Bone marrow (tissue), 2 donors: ENCODE results near the gene CALML6.
"Not testable (repeated sequence)": the region's sequence is repeated elsewhere in the genome, so short reads cannot be mapped to it uniquely, and the experiment has no call there.

Experiments used
- DNase-seq, 2 donors: peaks; one replicate each; lab custom pipeline; 2025; lab: John Stamatoyannopoulos, UW

Gene CALML6, protein sequence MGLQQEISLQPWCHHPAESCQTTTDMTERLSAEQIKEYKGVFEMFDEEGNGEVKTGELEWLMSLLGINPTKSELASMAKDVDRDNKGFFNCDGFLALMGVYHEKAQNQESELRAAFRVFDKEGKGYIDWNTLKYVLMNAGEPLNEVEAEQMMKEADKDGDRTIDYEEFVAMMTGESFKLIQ

DNA sequence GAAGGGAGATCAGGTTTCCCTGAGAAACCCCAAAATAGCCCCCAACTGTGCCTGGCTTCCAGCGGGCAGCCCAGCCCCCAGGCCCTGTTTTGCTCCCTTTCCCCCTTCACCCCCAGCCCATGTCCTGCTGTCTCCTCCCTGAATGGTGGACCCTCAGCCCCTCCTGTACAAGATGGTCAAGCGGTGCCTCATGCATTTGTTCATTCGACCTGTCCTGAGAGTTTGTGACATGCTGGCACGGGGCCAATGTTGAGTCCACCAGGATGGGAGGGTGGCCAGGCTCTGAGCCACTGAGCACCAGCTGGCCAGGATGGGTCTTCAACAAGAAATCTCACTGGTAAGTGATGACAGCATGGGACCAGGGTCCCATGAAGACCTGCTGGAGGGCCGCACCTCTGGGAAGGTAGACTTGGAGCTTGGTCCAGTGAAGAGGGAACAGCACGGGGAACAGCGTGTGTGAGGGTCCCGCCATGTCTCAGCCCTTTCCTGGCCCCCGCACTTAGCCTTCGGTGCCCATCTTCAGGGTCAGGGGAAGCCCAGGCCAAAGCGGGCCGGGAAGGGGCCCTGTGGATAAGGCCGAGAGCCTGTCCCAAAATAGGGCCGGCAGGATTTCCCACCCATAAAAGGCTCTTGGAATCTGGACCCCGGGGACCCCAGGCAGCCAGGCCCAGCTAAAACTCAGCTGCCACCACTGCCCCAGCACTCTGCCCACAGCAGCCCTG lies at the start of gene CALML6:
Gene CALML6 (plus strand): TSS at position 290 of the 722 bp plus-strand sequence. CDS start 21 bp downstream, at position 311.
- DNase-seq: no peak

GRCh38 chr1:1867164-1867563 lies 47.9 kb upstream of the CALML6 start:
- DNase-seq: no peak

DNA sequence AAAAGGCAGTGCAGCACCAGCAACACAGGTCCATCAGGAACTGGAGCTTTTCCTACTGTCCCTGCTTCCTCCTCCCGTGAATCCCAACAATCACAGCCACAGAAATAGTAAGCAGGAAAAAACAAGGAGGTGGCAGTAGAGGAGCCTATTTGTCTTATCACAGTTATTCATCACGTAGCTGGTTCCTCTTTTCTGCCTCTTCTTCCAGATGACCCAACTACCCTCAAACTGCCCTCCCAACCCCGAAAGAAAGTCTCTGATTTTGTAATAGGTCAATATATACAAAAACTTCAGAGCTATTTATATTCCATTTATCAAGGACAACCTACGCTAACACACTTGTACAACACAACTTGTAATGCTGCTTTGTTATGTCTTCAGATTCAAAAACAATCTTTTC lies 45.6 kb upstream of the CALML6 start:
- DNase-seq: no peak

- no peak for DNase-seq
Observed at GRCh38 chr1:1872329-1872994, 42.6 kb upstream of the CALML6 start.

GRCh38 chr1:1873186-1873585 lies 41.9 kb upstream of the CALML6 start:
- no peak for DNase-seq

DNA sequence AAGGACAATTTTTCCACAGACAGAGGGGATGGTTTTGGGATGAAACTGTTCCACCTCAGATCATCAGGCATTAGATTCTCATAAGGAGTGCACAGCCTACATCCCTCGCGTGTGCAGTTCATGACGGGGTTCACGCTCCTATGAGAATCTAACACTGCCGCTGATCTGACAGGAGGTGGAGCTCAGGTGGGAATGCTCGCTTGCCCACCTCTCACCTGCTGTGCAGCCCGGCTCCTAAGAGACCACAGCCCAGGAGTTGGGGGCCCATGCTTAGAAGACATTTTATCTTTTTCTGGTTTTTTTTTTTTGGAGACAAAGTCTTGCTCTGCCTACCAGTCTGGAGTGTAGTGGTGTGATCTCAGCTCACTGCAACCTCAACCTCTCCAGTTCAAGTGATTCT lies 40.2 kb upstream of the CALML6 start:
- no peak for DNase-seq

DNA sequence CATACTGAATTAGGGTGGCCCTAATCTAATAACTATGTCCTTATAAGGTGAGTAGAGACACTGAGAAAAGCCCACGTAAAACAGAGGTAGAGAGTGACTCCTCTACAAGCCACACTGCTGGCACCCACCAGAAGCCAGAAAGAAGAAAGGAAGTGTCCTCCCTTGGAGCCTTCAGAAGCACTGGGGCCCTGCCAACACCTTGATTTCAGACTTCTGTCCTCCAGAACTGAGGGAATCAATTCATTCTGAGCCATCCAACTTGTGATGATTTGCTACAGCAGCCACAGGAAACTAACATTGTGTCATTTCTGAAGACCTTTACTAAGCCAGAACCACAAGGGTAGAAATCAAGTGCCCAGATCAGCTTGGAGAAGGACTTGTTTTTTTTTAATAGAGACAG lies 39.1 kb upstream of the CALML6 start:
- DNase-seq: no peak

- no peak for DNase-seq
Observed at GRCh38 chr1:1876335-1876930, 38.6 kb upstream of the CALML6 start.

DNA sequence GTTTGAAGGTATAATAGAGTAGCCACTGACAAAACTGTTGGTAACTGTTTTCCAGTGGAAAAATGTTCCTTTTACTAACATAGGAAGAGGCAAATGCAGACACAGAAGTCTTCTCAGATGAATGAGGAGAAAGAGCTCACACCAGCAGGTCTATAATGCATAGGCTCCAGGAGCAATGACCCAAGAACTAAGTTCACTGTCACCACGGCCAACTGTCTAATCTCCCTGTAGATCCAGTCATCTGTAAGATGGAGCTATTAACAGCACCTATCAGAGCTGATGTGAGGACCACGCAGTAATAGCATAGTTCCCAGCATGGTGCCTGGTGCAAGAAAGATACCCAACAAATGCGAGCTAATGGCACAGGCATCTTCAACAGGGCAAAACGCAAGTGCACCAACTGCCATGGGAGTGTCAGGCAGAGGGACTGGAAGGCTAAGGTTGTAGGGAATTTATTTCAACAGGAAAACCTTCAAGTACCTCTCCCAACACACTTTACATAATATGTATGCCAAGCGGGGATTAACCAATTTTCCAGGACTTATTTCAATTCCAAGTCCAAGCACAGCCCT lies 37.1 kb upstream of the CALML6 start:
- DNase-seq: no peak

DNA sequence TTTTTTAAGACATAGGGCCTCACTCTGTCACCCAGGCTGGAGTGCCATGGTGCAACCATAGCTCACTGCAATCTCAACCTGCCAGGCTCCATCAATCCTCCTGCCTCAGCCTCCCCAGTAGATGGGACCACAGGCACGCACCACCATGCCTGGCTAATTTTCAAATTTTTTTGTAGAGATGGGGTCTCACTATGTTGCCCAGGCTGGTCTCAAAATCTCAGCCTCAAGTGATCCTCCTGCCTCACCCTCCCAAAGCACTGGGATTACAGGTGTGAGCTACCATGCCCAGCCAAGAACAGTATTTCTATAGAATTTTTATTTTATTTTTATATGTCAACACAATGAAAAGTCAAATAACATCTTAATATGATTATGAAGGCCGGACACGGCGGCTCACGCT lies 35.1 kb upstream of the CALML6 start:
- no peak for DNase-seq

- no peak for DNase-seq
Observed at GRCh38 chr1:1880617-1881312, 34.3 kb upstream of the CALML6 start.

DNA sequence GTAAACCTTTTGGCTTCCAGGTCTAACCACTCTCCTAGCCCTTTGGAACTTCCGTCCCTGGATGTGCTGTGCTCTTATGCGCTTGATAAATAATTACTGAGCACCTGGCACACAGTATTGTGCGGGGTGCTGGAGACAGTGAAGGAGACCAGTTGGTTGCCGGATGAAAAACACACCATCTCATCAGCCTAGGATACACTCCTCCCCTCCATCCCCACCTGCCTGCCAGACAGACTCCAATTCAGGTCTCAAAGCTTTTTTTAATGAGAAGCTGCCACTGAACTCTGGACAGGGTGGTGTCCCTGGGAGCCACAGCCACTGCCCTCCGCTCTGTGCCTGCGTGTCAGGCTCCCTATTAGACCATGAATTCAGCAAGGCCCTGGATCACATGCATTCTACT lies 33.3 kb upstream of the CALML6 start:
- no peak for DNase-seq

DNA sequence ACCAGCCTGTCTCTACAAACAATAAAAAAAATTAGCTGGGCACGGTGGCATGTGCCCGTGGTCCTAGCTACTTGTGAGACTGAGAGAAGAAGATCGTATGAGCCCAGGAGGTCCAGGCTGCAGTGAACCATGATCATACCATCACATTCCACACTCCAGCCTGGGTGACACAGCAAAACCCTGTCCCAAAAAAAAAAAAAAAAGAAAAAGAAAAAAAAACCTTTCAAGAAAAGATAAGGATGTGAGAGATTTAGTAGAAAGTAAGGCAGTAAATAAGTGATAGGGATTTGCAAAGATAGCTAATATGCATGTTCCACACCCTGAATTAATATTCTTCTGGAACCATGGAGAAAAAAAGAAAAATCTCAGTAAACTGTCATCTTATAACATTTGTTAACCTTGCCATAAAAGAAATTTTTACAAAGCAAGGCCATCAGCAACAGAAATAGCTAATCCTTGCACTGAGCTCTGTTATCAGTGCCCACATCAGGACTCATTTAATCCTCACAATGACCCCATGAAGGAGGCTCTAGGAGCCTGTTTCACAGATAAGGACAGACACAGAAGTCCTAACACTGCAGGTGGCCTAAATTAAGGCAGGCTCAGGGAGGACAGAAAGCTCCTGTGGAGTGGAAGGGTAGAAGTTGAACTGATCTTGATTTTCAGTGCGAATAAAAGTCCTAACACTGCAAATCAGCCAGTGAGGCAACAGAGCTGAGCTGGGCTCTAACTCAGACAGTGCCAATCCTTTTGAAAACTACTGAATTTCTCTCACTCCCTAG lies 31.8 kb upstream of the CALML6 start:
- DNase-seq: no peak

DNA sequence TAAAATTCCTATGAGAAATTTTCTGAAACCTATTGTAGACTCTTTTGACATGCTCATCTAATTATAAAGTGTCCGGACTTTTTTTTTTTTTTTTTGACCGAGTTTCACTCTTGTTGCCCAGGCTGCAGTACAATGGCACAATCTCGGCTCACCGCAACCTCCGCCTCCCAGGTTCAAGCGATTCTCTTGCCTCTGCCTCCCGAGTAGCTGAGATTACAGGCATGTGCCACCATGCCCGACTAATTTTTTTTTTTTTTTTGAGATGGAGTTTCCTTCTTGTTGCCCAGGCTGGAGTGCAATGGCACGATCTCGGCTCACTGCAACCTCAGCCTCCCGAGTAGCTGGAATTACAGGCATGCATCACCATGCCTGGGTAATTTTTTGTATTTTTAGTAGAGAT lies 31.2 kb upstream of the CALML6 start:
- DNase-seq: not testable (repeated sequence)

DNA sequence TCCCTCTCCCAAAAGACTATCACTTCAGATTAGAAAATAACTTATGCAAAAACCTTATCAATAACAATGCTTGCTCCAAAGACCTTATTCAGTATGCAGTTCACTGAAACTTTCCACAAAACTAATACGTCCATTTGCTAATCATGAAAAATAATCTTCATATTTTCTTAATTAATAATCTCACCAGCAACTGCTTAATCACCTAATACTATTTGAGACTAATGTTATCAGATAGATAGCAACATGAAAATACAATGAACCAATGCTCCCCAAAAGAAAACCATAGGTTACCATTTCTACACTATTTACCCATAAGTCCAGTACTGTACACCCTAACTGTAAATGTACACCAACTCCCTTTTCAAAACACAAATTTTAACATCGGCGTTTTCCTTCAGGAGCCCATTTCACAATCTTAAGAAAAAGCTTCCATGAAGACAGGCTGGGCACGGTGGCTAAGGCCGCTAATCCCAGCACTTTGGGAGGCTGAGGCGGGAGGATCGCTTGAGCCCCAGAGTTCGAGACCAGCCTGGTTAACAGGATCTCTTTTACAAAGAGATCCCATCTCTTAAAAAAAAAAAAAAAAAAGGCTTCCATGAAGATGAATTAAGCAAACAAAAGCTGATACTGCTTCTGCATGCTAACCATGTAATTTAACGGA lies 25.8 kb upstream of the CALML6 start:
- DNase-seq: no peak

DNA sequence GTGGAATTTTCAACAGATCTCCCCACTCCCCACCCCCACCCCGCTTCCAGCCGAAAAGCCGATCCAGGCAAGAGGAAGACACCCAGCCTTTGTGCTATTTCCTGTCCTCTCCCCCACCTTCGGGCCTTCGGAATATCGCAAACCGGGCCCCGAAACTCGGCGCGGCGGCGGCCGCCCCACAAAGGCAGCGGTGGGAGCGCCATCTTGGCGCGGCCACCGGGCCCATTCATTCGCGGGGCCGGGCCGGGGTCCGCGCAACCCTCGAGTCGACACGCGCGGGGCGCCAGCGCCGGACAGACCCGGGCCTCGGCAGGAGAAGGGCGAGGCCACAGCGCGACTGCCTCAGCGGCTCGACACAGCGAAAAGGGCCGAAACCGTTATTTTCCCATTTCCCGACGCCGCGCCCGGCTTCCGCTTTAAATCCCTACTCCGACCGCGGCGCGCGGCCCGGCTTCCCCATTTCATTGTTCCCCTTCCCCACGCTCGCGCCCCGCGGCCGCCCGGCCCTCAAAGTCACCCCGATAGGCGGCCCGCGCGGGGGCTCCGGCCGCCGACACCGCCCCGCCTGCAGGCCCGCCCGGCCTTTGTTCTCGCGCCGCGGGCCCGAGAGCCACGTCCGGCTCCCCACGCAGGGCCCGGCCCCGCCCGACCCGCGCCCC lies 25.1 kb upstream of the CALML6 start:
- DNase-seq: peak; percentile 41 to 52

- peak; percentile 36 to 90 for DNase-seq
Observed at GRCh38 chr1:1890506-1891348, 24.3 kb upstream of the CALML6 start, which contains the start of gene GNB1. Gene GNB1 (minus strand): TSS chr1:1891087. CDS start chr1:1825453, 65,634 bp downstream.

- peak in 1 of 2 donors; percentile 47 for DNase-seq
Observed at GRCh38 chr1:1891349-1892078, 23.5 kb upstream of the CALML6 start.
